NCI-H2196 (cell line): ENCODE measurements around the gene FUT6.
"Not testable (repeated sequence)": the region's sequence is repeated elsewhere in the genome, so short reads cannot be mapped to it uniquely, and the experiment has no call there.

Experiments used
- DNase-seq: peaks from one replicate; lab custom pipeline; 2025; ENCODE audit not compliant: unreplicated experiment; lab: John Stamatoyannopoulos, UW

The FUT6 gene

DNA sequence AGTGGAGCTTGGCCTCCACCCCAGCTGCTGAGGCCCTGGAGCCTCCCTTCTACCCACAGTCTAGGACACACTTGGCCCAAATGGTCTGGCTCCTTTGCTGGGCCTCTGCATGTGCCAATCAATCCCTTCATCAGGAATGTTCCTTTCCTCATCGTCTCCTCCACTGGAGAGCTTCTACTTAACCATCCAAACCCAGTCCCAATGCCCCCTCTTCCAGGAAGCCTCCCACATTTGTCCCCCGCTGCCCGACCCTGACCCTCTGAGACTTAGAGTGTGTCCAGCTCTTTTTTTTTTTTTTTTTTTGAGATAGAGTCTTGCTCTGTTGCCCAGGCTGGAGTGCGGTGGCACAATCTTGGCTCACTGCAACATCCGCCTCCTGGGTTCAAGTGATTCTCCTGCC is 51.1 kb downstream of the FUT6 start:
- no peak for DNase-seq

DNA sequence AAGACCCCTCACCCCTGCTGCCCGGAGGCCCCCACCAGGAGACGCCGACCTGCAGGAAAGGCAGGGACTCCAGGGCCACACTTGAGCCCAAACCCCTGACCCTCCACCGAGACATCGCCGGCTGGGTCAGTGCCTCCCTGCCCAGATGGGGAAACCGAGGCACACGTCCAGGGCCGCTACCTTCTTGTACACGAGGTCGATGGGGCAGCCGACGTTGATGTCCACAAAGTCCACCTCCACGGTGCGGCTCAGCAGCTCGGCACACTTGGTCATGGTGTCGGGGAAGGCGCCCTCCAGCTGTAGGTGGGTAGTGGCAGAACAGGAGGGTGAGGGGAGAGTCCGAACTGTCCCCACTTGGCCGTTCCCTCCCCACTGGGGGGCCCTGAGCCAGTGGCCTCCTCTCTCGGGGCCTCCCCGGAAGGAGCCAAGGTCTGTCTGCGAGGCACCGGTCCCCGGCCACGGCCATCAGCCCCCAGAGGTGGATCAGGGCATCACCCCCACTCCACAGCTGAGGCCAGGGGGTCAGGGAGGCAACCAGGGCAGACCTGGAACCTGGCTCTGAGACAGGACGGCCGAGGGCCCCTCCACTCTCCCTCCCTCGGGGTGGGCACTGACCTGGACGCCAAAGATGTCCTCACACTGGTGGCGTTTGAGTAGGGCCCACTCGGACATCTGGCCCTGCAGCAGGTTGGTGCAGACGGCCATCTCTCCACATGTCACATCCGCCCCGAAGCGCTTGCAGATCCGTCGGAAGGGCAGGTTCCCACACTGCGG is 51.9 kb downstream of the FUT6 start:
- DNase-seq = no peak

DNA sequence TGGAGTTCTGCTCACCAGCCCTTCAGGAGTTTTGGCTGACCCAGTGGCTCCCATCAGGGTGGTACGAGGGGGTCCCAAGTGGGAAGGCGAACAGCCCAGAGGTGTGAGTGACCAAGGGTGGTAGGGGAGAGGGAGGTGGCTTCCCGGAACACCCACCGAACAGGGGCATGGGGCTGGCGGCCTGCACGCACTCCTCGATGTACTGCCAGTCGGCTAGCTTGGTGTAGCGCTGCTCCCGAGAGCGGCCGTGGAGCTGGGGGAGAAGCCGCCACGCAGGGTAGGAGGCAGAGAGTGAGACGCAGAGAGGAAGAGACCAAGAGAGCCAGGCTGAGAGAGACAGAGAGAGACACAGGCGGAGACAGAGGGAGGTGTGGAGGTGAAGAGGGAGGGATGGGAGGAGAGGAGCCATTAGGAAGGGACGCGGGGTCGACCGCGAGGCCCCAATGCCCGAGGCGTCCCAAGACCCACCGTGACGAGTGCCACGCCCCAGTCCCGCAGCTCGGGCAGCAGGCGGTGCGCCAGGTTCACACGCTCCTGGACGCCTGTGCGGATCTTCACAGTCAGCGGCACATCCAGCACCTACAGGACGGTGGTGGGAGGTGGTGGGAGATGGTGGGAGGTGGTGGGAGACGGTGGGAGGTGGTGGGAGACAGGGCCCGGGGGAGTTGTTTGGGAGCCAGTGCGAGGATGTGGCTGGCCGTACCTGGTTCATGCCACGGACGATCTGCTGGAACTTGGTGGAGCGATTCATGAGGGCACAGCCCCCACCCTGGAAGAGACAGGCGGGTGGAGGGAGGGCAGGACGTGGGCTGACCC is 52.7 kb downstream of the FUT6 start:
- DNase-seq = no peak

DNA sequence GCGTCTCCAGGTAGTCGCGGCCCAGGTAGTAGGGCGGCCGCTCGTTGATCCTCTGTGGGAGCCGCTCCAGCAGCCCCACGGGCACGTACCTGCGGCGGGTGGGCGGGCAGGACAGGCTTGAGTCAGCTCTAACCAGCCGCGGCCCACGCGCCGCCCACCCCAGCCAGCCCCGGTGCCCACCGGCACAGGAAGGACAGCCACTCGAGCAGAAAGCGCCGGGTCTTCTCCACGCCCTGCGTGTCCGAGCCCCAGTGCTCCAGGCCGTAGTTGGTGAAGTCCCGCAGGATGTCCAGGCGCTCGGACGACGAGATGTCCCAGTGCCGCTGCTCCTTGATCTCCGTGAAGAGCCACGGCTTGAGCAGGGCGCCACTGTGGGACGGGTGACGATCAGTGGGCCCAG is 54.1 kb downstream of the FUT6 start:
- DNase-seq = no peak

DNA sequence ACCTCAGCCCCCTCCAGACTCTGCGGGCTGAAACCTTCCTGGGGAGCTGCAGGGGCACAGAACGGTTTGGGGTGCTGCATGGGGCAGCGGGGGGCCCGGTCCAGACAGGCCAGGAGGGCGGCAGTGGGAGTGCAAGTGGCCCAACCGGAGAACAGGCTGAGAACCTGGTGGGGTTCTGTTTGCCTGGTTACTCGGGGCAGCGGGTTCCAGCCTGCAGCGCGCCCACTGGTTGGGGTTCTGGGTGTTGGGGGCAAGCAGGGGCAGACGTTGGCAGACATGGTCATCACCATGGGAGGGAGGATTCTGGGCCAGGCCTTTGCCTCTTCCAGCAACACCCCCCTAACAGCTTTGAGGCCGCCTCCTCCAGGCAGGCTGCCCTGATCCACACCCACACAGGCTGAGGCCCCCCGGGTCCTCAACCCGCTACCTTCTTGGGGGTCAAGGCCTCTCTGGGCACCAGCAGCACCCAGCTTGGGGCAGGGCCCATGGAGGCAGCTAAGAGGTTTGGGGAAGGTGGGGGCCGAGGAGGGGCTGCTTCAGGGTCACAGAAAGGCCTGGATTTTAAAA is 54.8 kb downstream of the FUT6 start, which contains the start of gene PRR22:
Gene PRR22 (minus strand): TSS at position 166 of the 567 bp plus-strand sequence. CDS start 86 bp downstream, at position 80.
- no peak for DNase-seq

DNA sequence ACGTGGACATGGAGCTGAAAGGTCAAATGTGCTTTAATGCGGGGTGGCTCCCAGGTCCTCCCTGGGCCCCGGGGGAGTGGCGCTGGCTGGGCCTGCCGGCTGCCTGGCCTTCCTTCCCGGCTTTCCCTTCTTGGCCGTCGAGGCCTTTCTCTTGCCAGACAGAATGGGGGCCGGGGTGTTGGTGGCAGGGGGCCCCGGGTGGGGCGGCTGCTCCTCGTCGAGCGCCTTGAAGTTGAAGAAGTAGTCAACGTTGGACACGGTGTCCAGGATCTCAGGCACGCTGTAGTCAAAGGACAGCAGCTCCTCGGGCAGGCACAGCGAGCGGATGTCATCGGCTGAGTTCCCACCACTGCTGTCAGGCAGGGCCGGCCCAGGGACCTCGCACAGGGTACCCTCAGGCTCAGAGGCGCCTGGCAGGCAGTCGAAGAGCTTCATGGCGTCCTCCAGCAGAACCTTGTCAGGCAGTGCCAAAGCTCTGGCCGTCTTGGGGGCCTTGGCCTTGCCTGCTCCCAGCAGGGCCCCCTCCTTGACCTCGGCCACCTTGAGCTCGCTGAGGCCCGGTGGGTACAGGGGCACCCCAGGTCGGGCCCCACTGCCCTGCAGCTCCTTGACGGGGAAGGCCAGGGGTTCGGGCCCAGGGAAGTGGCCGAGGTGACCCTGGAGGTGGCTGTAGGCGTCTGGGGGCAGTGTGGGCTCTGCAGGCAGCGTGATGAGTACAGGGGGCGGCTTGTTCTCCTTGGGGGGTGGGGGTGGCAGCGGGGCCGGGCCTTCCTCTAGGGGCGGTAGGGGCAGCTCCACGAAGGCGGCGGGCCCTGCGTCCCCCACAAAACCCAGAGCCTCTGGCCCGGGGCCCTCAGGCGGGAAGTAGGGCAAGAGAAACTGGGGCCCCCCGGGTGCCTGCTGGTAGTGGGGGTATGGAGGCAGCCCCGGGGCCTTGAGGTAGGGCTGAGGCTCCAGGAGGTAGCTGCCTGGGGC is 56.3 kb downstream of the FUT6 start:
- DNase-seq = no peak

DNA sequence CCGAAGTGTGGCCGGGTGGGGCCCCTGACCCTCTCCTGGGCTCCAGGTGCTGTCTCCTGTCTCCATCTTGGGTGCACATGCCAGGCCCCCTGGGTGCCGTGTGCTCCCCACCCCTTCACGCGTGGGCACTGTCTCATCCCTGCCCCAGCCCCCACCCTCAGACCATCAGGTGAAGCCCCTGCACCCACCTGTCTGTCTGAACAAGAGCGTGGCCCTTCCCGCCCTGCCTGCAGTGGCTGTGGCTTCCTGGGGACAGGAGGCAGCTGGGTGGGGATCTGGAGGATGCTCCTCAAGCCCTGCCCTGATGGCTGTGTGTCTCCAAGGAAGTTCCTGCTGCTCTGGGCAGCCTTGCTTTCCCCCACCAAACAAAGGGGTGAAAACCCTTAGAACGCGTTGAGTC is 57.2 kb downstream of the FUT6 start:
- no peak for DNase-seq

DNA sequence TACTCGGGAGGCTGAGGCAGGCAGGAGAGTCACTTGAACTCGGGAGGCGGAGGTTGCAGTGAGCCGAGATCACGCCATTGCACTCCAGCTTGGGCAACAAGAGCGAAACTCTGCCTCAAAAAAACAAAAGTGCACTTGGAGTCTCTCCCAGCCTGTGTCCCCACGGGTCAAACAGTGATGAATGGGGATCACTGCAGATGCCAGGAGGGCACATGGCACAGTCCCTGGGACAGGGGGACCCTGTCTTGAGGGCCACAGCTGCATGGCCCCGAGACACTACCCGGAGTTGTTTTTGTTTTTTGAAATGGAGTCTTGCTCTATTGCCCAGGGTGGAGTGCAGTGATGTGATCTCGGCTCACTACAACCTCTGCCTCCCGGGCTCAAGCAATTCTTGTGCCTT is 58.6 kb downstream of the FUT6 start:
- not testable (repeated sequence) for DNase-seq
